HG03442 (cell line): ENCODE results near the gene GPRC5C.

Experiments used
- ATAC-seq: cut with Tn5 transposase; IDR thresholded peaks from one replicate; pipeline ENCODE4 v1.9.1; 2021; ENCODE audit warnings: mild to moderate bottlenecking, moderate library complexity; ENCODE audit not compliant: unreplicated experiment

GPRC5C gene

DNA sequence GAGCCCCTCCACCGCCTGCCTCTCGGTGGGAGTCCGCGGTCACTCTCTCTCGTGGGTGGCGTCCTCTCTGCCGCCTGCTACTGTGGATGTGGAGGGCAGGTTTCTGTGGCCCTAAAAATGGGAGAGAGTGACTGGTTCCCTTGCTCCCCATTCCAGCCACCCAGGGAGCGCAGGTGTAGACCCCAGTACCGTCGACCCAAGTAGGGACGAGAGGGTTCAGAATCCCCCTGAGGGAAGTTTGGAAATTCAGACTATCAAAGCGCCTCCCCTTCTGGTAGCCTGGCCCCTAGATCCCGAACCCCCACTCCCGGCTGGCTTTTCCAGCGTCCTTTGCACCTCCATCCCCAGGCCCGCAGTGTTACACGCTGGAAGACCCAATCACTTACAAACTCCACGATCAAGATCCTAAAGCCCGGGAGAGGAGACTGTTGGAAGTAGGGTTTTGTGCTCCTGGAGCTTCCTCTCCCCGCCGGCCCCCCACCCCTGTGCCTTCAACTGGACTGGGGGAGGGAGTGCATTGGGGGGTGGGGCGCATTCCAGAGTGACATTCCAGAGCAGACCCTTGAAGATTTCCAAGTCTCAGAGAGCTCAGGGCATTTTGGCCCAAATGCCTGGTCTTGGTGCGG is 991 bp downstream of the GPRC5C start:
- no peak for ATAC-seq

GRCh38 chr17:74433421-74434121 is 1.7 kb downstream of the GPRC5C start:
- no peak for ATAC-seq

DNA sequence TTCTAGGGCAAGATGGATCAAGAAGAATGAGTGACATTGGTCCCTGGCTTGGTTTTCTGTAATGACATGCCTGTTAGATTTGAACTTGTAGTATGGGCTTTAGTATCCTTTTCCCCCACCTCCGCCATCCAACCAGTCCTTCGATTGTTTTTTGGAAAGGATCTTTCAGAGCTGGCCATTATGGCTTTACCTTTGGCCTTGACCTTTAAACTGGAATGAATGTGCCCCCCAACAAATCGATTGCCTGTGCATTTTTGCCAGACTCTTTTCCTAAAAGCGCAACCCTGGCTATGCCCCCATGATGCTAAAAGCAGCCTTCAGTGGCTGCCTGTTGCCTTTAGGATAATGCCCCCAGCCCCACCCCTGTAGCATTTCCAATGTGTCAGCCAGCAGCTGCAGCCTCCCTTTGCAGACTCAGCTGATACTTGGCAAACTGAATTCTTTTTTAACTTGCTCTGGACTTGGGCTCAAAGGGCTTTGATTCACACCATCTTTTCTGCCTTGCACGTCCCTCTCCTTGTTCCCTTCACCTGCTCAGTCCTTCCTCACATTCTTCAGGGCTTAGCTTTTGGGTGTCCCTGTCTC is 4.0 kb downstream of the GPRC5C start:
- ATAC-seq: no peak

- no peak for ATAC-seq
These were observed 5.8 kb downstream of the GPRC5C start for GRCh38 chr17:74437702-74438101.

DNA sequence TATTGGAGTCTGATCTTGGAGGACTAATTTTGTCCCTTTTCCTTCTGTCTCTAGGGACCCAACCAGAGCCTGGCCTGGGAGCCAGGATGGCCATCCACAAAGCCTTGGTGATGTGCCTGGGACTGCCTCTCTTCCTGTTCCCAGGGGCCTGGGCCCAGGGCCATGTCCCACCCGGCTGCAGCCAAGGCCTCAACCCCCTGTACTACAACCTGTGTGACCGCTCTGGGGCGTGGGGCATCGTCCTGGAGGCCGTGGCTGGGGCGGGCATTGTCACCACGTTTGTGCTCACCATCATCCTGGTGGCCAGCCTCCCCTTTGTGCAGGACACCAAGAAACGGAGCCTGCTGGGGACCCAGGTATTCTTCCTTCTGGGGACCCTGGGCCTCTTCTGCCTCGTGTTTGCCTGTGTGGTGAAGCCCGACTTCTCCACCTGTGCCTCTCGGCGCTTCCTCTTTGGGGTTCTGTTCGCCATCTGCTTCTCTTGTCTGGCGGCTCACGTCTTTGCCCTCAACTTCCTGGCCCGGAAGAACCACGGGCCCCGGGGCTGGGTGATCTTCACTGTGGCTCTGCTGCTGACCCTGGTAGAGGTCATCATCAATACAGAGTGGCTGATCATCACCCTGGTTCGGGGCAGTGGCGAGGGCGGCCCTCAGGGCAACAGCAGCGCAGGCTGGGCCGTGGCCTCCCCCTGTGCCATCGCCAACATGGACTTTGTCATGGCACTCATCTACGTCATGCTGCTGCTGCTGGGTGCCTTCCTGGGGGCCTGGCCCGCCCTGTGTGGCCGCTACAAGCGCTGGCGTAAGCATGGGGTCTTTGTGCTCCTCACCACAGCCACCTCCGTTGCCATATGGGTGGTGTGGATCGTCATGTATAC is 8.0 kb downstream of the GPRC5C start:
- no peak for ATAC-seq

GRCh38 chr17:74441537-74441936 is 9.6 kb downstream of the GPRC5C start:
- ATAC-seq: no peak

DNA sequence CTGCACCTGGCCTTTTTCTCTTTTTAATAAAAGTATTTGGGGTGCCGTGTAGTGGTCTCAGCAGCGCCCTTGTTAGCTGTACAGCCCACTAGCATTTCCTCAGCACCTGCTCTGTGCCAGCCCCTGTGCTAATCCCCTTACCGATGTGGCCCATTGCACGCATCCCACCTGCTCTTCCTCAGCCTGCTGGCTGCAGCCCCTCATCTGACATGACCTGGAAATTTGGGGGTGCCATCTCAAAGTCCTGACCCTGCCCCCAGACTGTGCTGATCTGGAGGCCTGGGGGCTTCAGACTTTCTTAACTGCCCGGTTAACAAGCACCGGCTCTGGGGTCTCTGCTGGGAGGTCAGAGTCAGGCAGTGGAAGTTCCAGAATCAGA is 10.4 kb downstream of the GPRC5C start:
- ATAC-seq: no peak

- no peak for ATAC-seq
These were observed 11.0 kb downstream of the GPRC5C start for GRCh38 chr17:74442670-74443515.

DNA sequence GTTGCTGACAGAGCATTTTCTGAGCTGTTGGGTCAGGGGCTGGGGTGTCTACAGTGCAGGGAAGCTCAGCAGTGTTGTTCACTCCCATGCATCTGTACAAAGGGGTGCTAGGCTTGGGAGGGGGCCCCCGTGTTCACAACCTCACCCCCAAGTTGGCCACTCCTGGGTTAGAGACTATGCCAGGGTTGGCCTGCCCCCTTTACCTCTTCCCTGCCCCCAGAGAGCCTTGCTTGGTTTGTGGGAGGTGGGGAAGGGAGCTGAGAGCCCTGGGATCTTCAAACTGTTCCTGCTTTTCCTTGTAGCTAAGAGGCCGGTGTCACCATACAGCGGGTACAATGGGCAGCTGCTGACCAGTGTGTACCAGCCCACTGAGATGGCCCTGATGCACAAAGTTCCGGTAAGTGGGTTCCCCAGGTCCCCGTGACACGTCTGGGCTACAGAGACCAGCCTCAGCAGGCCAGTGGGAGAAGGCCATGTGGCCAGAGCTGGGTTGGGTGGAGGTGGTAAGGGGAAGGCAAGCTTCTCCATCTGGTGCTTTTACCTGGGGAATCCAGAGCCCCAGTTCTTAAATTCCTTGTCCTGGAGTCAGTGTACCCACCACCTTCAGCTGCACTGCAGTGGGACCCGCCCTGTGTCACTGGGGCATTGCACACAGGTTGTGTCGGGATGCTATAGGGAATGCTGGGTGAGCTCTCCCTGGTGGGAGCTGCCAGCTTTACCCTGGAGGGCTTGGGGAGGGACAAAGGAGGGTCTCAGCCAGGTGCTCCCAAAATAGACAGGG is 11.8 kb downstream of the GPRC5C start:
- ATAC-seq: no peak

- ATAC-seq: no peak
These were observed 12.5 kb downstream of the GPRC5C start for GRCh38 chr17:74444406-74444805.

DNA sequence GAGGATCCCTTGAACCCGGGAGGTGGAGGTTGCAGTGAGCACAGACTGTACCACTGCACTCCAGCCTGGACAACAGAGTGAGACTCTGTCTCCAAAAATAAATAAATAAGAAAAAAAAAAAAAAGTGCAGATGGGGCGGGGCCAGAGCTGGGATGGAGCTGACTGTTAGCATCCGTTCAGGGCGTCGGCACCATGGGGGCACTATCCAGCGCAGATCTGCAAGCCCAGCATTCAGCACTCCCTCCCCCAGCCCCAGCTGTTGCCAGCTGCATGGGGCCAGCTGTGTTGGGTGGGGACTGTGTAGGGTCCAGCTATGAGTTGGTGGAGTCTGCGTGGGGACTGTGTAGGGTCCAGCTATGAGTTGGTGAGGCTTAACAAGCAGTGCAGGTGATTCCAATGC is 13.3 kb downstream of the GPRC5C start:
- ATAC-seq: no peak

DNA sequence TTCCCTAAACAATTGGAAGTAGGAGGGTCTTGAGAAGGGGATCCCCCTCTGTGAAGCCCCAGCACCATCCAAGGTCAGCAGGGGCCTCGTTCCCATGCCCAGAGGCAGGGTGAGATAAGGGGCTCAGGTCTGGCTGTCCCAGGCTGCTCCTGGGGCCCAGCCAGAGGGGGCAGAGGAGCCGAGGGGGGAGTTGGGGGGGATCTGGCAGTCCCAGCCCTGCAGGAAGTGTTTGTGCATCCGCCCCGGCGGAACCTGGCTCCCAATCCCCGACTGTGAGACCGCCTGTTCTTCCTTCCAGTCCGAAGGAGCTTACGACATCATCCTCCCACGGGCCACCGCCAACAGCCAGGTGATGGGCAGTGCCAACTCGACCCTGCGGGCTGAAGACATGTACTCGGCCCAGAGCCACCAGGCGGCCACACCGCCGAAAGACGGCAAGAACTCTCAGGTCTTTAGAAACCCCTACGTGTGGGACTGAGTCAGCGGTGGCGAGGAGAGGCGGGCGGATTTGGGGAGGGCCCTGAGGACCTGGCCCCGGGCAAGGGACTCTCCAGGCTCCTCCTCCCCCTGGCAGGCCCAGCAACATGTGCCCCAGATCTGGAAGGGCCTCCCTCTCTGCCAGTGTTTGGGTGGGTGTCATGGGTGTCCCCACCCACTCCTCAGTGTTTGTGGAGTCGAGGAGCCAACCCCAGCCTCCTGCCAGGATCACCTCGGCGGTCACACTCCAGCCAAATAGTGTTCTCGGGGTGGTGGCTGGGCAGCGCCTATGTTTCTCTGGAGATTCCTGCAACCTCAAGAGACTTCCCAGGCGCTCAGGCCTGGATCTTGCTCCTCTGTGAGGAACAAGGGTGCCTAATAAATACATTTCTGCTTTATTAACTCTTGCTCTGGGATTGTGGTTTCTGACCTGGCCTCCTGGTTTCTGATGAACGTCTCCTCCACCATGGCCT is 14.9 kb downstream of the GPRC5C start:
- peak; percentile 45 for ATAC-seq

DNA sequence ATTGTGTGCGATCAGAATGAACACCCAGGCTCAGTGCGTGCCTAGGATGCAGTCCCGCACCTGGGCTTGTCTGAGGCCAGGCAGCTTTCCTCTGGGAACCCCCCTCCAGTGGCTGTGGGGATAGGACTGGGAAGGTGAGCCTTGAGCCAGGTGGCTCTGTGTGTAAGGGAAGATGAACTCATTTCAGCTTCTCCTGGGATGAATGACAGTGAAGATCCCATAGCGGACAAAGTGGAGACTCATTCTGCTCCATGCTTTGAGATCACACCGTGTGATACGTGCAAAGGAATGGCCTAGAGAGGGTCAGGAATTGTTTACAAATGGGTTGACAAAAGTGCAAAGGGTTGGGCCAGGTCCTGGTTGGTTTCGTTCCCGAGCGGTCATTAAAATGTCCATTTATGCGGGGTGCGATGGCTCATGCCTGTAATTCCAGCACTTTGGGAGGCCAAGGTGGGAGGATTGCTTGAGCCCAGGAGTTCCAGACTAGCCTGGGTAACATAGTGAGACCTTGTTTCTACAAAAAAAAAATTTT is 15.8 kb downstream of the GPRC5C start:
- ATAC-seq: no peak

DNA sequence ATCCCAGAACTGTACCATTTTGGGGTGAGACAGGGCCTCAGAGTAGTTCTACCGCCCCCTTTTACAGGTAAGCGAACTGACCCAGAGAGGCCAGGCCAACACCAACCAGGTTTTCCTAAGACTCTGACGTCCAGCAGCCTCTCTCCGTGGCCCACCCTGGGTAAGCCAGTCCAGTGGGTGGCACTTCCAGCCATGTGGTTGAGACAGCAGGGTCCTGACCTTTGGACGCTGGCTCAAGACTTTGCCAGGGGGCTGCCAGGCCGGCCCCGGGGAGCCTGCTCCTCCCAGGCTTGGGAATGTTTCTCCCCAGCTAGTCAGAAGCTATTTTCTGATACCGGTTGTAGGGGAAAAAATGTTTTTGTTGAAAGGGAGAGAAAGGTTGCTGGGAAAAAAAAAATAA is 16.9 kb downstream of the GPRC5C start:
- no peak for ATAC-seq

DNA sequence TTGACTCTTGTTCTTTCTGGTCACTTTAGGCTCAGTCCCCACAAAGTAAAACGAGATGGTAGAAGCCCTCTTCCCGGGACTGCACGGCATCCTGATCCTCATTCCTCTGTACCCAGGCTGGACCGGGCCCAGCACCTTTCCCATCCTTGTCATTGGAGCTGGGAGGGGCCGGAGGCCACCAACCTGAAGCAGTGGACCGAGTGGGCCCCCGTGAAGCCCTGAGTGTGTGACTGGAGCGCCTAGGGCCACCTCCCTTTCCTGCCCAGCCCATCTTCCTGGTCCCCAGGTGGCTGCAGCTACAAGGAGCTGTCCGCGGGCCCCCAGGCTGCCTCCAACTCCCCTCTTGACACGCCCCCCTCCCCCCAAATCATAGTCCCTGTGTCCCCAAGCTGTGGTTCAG is 17.4 kb downstream of the GPRC5C start:
- ATAC-seq: no peak

GRCh38 chr17:74449773-74450172 is 17.9 kb downstream of the GPRC5C start:
- no peak for ATAC-seq

GRCh38 chr17:74450231-74450630 is 18.3 kb downstream of the GPRC5C start:
- no peak for ATAC-seq

DNA sequence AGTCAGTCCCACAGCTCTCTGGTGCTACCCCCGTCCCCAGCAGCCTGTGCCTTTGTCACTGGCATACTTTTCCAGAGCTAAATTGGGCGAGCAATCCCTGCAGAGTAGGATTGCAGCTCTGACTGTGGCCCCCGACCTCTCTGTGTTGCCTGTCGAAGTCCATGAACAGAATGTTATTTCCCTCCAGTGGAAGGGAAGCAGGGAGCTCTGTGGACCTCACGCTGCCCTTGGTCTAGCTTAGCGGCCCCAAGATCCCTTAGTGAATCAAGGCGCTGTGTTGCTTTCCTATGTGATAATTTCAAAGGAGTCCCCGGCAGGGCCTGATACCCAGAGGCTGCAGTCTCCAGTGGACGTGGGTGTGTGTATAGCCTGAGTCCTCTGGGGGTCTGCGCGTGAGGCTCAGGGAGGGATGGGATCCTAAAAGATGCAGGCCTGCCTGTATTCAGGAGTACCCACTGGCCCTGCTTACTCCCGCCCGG is 19.1 kb downstream of the GPRC5C start:
- no peak for ATAC-seq
